Activated B cell treated with CpG ODN at 0.5 μM for 24 hours (primary cell): Measurements from ENCODE around the gene C16orf96. TPM values are rescaled to one million over a fixed set of nuclear protein-coding genes. Genes with fewer than 3 reads are reported as not detected.

ENCODE experiments used
- ATAC-seq: fragments of 200-7000 bp; cut with Tn5 transposase; one replicate; pipeline ENCODE4 v1.10.0; 2021; ENCODE audit warnings: low read depth, mild to moderate bottlenecking, moderate library complexity
- CTCF ChIA-PET: fragments of 350-600 bp; sonication (Branson Sonifier 250); formaldehyde crosslinking; loops from one replicate; lab custom pipeline; 2021; ENCODE audit warnings: antibody characterized with exemption; lab: Charles Lee
- POLR2A ChIA-PET: fragments of 350-600 bp; sonication (Branson Sonifier 250); formaldehyde crosslinking; loops from one replicate; lab custom pipeline; 2021; ENCODE audit warnings: antibody characterized with exemption; lab: Charles Lee
- DNase-seq: peaks from one replicate; pipeline ENCODE4 v3.0.0; 2022
- H3K27ac Mint-ChIP-seq: one replicate; pipeline ENCODE4 v1.8.0; 2020; ENCODE audit warnings: mixed read lengths
- H3K27me3 Mint-ChIP-seq: one replicate; pipeline ENCODE4 v1.8.0; 2021; ENCODE audit warnings: mixed read lengths
- H3K36me3 Mint-ChIP-seq: one replicate; pipeline ENCODE4 v1.8.0; 2021; ENCODE audit warnings: low read depth, mixed read lengths
- H3K4me1 Mint-ChIP-seq: one replicate; pipeline ENCODE4 v1.8.0; 2021; ENCODE audit warnings: mixed read lengths
- H3K4me3 Mint-ChIP-seq: one replicate; pipeline ENCODE4 v1.8.0; 2020; ENCODE audit warnings: mild to moderate bottlenecking, mixed read lengths
- H3K9me3 Mint-ChIP-seq: one replicate; pipeline ENCODE4 v1.8.0; 2020; ENCODE audit warnings: mixed read lengths
- intact Hi-C: fragments of 100-400 bp; cut with micrococcal nuclease; formaldehyde crosslinking; loops from one replicate; pipeline ENCODE4 v1.15.1; 2024
- total RNA-seq: library from RNA; stranded (reverse); gene quantifications from 2 replicates; pipeline ENCODE4 v1.2.3, GENCODE V29; 2022
- TF ChIP-seq, protein P1 (sequence below): fragments of 200-600 bp; IDR thresholded peaks from one replicate; pipeline ENCODE4 v1.8.0; 2022; ENCODE audit warnings: antibody characterized with exemption, mild to moderate bottlenecking

C16orf96 gene
- total RNA-seq, 1 donor from 2014 or later = 0.13 TPM

DNA sequence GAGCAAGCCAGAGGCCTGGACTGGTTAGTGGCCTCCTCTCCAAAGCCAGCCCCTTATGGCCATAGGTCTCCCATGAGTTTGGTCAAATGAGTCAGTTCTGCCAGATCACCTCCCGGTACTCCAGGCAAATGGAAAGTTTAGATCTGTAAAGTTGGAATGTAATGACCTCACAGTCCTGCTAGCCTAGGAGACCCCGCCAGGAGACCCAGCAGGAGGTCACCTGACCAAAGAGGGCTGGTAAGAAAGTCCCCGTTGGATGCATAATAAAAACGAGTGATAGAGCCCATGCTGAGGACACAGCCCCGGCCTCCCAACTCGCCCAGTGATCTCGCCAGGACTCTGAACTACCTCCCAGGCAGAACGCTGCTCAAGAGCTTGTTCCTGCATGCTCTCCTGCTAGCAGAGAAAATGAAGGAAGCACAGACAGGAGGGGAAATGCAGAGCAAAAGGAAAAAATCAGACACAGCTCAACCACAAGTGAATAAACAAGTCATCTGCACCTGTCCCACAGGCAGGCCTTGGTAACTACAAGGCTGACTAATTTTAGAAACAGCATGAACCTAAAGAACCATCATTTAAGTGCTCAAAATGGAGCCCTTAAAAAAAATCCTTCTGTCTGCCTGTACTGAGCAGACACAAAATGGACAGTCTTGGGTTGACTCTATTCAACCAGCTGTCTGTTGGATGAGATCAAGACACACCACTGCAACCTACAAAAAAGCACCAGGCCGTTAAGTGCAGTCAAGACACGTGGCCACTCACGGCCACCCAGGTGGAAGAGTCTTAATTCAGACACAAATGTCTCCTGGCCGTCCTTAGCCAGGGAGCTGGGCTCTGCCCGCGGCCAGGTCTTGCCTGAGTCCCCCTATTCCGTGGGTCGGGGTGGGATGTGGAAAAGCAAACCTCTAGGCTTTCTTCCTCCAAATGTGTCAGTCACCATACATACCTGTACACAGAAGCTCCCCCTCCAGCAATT is 26.8 kb upstream of the C16orf96 start:
- Mint-ChIP-seq H3K27me3 (no peaks in the 10 kb centered on the region), H3K27ac (peak overlapping the region; percentile 78), H3K4me3 (no peak overlapping the region), H3K4me1 (peaks cover 27% of the 10 kb centered on the region), H3K36me3 (peaks cover 11% of the 10 kb centered on the region), H3K9me3 (no peaks in the 10 kb centered on the region)
- ATAC-seq (peak; percentile 26), DNase-seq (no peak)
- TF ChIP-seq, protein P1, sequence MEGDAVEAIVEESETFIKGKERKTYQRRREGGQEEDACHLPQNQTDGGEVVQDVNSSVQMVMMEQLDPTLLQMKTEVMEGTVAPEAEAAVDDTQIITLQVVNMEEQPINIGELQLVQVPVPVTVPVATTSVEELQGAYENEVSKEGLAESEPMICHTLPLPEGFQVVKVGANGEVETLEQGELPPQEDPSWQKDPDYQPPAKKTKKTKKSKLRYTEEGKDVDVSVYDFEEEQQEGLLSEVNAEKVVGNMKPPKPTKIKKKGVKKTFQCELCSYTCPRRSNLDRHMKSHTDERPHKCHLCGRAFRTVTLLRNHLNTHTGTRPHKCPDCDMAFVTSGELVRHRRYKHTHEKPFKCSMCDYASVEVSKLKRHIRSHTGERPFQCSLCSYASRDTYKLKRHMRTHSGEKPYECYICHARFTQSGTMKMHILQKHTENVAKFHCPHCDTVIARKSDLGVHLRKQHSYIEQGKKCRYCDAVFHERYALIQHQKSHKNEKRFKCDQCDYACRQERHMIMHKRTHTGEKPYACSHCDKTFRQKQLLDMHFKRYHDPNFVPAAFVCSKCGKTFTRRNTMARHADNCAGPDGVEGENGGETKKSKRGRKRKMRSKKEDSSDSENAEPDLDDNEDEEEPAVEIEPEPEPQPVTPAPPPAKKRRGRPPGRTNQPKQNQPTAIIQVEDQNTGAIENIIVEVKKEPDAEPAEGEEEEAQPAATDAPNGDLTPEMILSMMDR = no peak
- intact Hi-C loops = no loop called here
- ChIA-PET POLR2A (interaction anchor here (0.8 to 1.2 kb wide), 3 partner anchors 9 to 53 kb away, joined by 4 read pairs; partner anchors contain the start of genes CDIP1 and HMOX2), CTCF (interaction anchor here (1.1 to 2.2 kb wide), 2 partner anchors 24 to 101 kb away, joined by 3 to 6 read pairs; no protein-coding TSS in a partner anchor)

DNA sequence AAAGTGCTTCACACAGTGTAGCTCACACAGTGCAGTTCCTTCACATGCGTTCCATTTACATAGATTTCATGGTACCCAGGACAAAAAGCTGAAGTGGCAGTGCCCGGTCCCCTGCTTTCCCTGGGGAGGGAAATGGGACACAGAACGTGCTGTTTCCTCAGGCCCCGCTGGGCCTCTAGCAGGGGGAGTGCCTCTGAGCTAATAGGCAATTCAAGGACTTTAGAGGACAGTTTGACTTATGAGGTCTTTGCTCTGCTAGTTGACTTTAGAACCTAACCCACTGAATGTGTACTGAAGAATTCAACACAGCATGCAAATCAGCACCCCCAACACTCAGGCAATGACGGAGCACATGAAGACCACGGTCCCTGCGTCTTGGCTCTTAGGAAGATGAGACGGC is 24.3 kb upstream of the C16orf96 start:
- CTCF ChIA-PET = interaction anchor here (0.7 kb wide), 1 partner anchor 25 kb away, joined by 3 read pairs; no protein-coding TSS in a partner anchor
- H3K9me3 Mint-ChIP-seq = no peaks in the 10 kb centered on the region
- POLR2A ChIA-PET = interaction anchor here (0.7 kb wide), 1 partner anchor 84 kb away, joined by 3 read pairs; no protein-coding TSS in a partner anchor
- H3K27me3 Mint-ChIP-seq = no peaks in the 10 kb centered on the region
- peaks cover 11% of the 10 kb centered on the region for H3K36me3 Mint-ChIP-seq
- DNase-seq = no peak
- peaks cover 27% of the 10 kb centered on the region for H3K4me1 Mint-ChIP-seq
- ATAC-seq = no peak
- no peak overlapping the region for H3K27ac Mint-ChIP-seq
- H3K4me3 Mint-ChIP-seq = no peak overlapping the region
- TF ChIP-seq, protein P1 = no peak
- intact Hi-C loops = no loop called here

DNA sequence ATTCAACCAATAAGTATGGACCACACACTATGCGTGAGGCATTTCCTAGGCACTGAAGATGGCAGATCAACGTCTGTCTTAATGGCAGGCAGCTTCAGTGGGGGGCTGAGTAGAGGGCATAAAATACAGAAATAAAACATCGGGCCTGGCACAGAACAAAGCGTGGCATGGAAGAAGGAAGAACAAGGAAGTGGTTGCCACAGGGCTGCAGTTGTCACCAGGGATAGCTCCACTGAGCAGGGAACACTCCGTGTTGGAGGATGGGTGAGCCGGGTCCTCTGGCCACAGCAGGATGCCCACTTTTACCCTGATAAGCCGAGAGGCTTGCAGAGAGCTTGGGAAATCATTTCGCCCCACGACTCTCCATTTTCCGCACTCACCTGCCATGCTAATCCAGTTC is 23.9 kb upstream of the C16orf96 start:
- DNase-seq = no peak
- ATAC-seq = no peak
- ChIA-PET CTCF (interaction anchor here (0.7 kb wide), 1 partner anchor 25 kb away, joined by 3 read pairs; no protein-coding TSS in a partner anchor), POLR2A (interaction anchor here (0.7 kb wide), 1 partner anchor 83 kb away, joined by 3 read pairs; no protein-coding TSS in a partner anchor)
- H3K4me3 Mint-ChIP-seq = no peak overlapping the region
- TF ChIP-seq, protein P1 = no peak
- H3K36me3 Mint-ChIP-seq = peaks cover 11% of the 10 kb centered on the region
- no peak overlapping the region for H3K27ac Mint-ChIP-seq
- intact Hi-C loops = no loop called here
- H3K9me3 Mint-ChIP-seq = no peaks in the 10 kb centered on the region
- peaks cover 27% of the 10 kb centered on the region for H3K4me1 Mint-ChIP-seq
- H3K27me3 Mint-ChIP-seq = no peaks in the 10 kb centered on the region

DNA sequence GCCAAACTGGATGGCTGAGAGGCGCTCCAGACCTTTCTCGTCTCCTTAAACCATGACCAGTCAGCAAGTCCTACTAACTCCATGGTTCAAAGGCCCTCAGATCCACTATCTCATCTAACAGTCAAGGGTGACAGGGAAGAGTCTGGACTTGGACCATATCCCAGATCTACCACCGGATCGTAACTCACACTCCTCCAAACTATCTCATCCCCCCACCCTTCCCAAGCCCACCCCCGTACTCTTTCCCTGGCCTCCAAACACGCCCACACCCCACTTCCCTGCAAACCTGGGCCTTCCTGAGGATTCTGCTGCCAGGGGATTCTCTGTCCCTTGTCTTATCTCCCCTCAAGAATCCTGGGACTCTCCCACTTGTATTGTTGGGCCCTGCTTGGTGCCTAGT is 22.6 kb upstream of the C16orf96 start:
- no peaks in the 10 kb centered on the region for H3K9me3 Mint-ChIP-seq
- ATAC-seq (no peak), DNase-seq (no peak)
- H3K36me3 Mint-ChIP-seq = peaks cover 11% of the 10 kb centered on the region
- no peak overlapping the region for H3K27ac Mint-ChIP-seq
- ChIA-PET POLR2A (no interaction called here), CTCF (no interaction called here)
- intact Hi-C loops = no loop called here
- TF ChIP-seq, protein P1 = no peak
- peaks cover 26% of the 10 kb centered on the region for H3K4me1 Mint-ChIP-seq
- H3K27me3 Mint-ChIP-seq = no peaks in the 10 kb centered on the region
- H3K4me3 Mint-ChIP-seq = no peak overlapping the region
